Measurements from ENCODE around the gene GABRB1.

The GABRB1 gene

DNA sequence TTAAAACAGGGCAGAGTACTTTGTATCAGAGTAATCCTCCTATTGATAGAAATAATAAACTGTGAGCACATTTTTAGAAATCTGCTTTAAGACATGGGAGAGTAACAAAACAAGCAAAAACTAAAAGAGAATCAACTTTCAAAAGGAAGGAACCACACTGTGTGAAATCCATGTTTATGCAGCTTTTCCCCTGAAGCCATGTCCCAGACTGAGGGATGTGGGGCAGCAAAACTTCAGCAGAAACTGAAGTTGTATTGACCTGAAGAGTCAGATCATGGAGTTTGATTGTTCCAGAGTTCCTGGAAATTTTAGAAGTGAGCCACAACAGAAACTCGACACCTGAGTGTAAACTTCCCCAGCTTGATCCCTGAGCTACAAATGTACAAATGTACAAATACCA, 378.9 kb downstream of the GABRB1 start:
- DNase-seq, result no peak

- DNase-seq, result no peak
Observed at GRCh38 chr4:47413521-47413920, 382.2 kb downstream of the GABRB1 start.

DNA sequence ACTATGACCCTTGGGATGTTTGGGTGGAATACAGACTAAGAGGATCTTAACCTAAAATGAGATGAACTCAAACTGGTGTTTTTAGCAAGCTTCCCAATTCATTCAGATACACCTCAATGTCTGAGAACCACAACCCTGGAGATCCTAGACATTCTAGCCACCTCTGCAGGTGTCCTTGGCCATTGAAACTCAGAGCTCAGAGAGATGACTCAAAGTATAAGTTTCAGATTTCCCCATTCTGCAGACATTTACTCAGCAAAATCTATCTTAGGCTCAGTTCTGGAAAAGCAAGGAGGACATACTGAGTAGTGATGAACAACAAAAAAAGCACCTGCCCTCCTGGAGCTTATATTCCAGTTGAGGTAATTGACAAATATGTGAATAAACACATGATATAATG, 384.4 kb downstream of the GABRB1 start:
- no peak for DNase-seq

- DNase-seq, result no peak
Observed at GRCh38 chr4:47418147-47418546, 386.8 kb downstream of the GABRB1 start.

- DNase-seq, result no peak
Observed at GRCh38 chr4:47419296-47419695, 387.9 kb downstream of the GABRB1 start.

GRCh38 chr4:47425628-47426027, 394.3 kb downstream of the GABRB1 start:
- no peak for DNase-seq

DNA sequence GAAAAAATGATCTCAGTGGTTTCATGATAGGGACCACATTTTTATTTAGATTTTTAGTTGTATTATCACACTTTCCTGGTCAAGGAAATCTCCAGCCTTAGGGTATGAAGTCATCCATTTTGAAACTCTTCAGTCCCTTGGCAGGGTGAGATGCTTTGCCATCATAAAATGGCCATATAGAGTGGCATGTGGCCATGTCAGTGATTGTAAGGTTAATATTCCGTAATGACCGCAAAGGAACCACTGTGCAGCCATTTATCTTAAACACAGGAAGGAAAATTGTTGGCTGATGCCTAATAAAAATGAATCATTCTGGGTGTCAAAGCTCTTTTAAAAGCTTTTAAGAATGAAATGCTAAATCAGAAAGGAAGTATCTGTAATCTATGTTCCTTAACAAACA, 396.6 kb downstream of the GABRB1 start:
- DNase-seq, result no peak

DNA sequence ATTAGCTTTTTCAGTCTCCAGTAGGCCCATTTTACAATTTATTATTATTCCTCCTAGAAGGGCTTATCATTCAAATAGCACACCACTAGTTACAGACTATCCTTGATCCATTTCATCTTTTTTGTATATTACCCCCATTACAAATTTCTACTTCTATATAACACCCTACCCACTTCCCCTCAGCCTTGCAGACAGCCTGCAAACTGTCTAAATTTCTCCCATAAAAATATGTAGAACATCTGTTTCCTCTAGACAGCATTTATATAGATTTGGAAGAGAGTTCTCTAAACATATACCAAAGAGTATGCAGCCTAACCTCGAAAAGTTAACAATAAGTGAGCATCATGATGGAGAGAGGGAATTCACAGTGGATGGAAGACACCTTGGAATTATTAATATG, 401.4 kb downstream of the GABRB1 start:
- DNase-seq, result no peak

DNA sequence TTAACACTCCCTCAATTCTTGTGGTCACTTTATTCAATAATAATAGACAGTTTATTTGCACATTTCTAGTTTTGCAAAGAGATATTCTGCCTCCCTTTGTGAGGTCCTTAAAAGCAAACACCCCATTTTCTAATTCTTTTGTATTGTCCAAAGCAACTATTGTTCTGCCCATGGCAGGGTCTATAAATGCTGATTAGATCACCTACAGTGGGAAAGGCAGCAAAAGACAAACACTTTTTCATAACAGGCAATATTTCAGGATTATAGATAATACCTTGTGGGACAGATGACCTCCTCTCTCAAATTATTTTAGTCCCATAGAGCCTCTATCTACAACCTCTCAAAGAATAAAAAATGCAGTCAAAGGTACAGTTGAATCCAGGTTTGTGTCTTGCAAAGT, 403.6 kb downstream of the GABRB1 start:
- DNase-seq, result no peak

DNA sequence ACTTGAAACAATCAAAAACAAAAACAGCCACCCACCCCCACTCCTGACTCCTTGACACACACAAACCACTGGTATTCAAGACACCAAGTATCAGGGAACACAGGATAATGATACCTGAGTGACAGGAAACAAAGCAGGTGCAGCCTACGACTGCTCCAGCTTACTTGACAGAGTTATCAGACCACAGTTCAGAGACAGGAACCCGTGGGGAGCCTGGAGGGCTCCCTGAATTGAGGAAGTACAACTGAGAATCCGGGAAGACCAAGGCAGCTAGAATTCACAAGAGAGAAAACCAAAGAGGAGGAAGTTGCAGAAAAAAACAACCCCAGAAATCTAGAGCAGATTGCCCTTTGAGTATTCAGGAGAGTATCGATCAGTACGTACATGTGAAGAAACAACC, 411.6 kb downstream of the GABRB1 start:
- no peak for DNase-seq

DNA sequence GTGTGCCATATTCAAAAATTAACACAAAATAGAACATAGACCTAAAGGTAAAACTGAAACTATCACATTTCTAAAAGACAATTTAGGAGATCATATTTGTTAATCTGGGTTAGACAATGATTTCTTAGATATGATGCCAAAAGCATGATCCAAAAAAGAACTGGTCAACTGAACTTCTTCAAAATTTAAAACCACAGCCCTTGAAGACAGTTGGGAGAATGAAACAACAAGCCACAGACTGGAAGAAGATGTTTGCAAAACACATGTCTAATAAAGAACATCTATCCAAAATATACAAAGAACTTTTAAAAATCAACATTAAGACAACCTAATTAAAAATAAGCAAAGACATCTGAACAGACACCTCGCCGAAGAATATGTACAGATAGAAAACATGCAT, 412.7 kb downstream of the GABRB1 start:
- DNase-seq, result no peak

- DNase-seq, result no peak
Observed at GRCh38 chr4:47451657-47452056, 420.3 kb downstream of the GABRB1 start.

DNA sequence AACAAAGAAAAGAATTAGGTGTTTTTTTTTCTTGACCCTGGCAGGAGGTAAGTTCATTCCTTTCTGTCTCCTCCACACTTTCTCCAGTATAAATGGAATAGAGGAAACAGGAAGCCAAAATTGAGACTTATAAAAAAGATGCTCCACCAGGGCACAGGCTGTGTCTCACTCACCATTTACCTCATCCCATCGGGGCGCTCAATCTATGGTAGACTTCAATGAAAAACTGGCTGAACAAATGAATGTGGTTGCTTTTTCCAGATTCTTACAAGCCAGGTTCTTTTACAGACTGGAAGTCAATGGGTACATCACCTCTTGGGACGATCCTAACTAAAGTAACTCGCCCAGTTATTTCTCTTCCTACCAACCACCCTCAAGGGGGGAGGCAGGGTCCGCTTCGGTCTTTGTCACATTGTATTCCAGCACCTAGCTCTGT, 431.4 kb downstream of the GABRB1 start:
- no peak for DNase-seq

- DNase-seq, result peak; percentile 95
Observed at GRCh38 chr4:47463235-47463956, 432.0 kb downstream of the GABRB1 start, which contains the start of gene COMMD8. TSS of gene COMMD8 (minus strand) at chr4:47463702. CDS start at chr4:47463651, 51 bp downstream.

- no peak for DNase-seq
Observed at GRCh38 chr4:47465004-47465403, 433.6 kb downstream of the GABRB1 start.

DNA sequence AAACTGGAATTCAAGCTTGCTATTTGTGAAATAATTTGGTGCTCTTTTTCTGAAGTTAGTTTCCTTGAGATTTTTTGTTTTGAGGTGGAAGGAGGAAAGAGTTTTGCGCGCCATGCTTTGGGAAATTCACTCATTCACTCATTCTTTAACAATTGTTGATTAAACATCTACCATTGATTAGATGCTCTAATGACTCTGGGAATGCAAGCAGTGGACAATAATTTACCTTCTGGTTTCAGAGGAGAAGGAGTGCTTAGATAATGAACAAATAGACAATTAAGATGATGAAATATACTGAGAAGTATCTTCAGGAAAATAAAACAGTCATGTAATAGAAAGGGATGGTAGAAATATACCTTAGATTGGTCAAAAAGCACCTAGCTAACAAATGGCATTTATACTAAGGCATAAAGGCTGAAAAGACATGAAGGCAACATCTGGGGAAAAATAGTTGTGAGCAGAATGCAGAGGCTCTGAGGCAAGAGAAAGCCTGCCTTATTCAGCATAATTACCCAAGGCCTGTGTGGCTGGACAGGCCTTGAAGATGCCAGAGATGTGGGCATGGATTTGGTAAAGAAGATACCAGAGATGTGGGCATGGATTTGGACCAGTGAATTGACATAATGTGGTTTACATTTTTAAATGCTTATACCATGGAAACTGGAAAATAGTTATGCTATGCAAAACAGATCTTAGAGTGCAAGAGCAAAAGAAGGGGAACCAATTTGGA, 434.9 kb downstream of the GABRB1 start:
- DNase-seq, result no peak

- DNase-seq, result no peak
Observed at GRCh38 chr4:47468706-47469365, 437.5 kb downstream of the GABRB1 start.

DNA sequence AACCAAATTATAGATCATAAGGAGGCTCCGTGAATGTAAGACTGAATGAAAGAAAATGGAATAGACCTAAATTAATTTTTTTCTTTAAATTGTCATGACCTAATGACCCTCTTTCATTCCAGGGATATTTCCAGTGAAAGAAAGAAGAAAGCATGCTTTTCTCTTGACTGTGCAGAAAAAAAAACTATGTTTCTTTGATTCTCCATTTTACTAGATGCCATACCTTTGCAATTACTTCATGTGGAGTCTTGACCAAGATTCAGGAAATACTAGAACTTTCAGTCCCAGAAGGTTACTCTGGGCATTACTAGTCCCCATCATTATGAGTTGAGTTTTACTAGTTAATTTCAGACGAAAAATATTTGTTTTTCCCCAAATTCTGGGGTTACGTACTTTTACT, 438.6 kb downstream of the GABRB1 start:
- DNase-seq, result no peak

DNA sequence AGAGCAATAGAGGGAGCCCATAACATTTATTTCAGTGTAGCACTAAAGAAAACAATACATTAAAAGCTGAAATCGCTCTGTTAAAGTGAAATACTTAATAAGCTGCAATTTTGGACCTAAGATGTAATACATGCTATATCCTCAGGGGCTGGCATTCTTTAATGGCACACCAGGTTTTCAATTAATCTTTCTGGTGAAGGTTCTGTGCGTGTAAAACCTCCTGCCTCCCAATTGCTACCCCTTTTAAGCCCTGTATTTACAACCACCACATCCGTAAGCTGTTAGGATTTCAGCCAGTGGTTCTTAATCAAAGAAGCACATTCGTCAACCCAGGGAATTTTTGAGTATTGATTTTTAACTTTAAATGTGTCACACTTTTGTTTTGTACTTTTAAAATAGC, 439.7 kb downstream of the GABRB1 start:
- DNase-seq, result no peak

GRCh38 chr4:47471591-47471990, 440.2 kb downstream of the GABRB1 start:
- DNase-seq, result no peak

GRCh38 chr4:47473141-47473750, 441.9 kb downstream of the GABRB1 start:
- no peak for DNase-seq

GRCh38 chr4:47474799-47475198, 443.4 kb downstream of the GABRB1 start:
- DNase-seq, result no peak

DNA sequence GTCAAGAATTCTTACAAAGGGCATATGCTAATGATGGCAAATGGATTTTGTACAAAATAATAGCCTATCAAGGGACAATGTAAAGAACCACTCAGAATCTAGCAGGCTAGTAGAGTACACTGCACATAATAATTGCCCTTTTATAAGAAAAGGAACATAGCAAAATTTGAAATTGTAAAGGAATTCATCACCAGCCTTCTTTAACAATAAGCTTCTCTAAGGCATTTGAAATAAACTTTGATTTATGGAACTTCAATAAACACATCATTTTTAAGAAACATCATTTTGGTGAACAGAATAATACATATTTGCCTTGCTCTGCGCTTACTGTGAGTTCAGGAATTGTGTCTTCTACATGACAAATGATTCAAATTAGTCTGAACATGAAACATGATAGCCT, 444.0 kb downstream of the GABRB1 start:
- DNase-seq, result no peak
